CD4-positive, alpha-beta T cell treated with Interleukin-15 for 4 hours (primary cell): ENCODE measurements around the gene NCOA6.
"Not testable (repeated sequence)": the region's sequence is repeated elsewhere in the genome, so short reads cannot be mapped to it uniquely, and the experiment has no call there.

Source experiments
- DNase-seq: peaks from one replicate; pipeline ENCODE4 v3.0.0-alpha.2; 2020; ENCODE audit warnings: low spot score

Gene NCOA6

DNA sequence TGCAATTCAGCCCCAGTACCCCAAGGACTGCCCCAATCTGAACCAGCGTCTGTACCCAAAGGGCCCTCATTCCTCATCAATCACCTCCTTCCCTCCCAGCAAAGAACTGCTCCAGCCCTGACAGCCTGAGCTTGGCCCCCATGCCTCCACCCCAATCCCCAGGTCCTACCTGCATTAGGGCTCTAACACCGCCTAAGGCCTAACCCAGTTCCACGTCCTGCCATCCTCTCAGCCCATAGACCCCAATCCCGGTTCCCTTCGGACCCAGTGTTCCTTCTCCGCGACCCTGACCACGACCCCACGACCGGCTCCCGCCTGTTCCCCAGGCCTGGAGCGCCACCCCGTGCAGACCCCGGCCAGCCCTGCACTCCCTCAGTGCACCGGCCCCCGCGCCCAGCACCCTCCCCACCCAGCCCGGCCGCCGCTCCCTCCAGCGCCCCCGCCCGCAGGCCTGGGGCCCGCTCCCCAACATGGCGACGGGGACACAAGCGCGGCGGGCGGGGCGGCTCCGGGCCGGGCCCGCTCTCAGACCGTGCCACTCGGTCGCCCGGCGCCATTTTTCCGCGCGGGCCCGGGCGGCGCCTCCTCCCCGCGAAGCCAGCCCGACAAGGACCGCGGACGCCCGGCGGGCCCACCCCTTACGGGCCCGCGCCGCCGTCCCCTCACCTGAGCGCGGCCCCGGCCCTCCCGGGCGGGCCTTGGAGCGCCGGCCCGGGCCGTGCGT lies 483 bp downstream of the NCOA6 start:
- DNase-seq = peak; percentile 60

GRCh38 chr20:34824452-34824805 lies 1.0 kb downstream of the NCOA6 start:
- DNase-seq = peak; percentile 83

GRCh38 chr20:34824026-34824425 lies 1.4 kb downstream of the NCOA6 start:
- DNase-seq = no peak

DNA sequence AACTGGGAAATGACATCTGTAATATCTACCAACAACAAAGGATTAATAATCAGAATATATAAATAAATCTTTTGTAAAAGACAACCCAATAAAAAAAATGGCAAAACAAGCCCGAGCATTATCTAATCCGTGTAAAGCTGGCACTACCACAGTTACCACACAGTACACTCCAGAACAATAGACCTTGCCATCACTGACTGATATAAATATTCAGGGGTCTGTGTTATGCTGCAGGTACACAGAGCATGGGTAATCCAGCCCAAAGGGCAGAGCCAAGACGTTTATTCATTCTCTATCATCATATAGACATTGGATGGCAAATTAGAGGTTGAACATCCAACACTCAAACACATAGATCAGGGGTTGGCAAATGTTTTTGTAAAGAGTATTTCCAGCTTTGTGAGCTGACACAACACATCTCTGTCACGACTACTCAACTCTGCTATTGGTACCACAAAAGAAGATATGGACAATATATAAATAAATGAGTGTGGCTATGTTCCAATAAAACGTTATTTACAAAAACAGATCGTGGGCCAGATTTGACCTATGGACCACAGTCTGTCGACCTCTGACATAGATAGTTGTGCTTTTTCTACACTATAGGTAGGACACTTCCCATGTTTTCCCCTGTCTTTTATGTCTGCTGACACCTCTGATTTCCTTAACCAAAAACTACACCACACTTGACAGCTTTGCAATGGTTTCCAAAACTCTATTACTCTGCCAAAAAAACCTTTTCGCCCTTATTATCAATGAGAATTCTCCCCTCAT lies 4.5 kb downstream of the NCOA6 start:
- no peak for DNase-seq

- no peak for DNase-seq
Measured at GRCh38 chr20:34817801-34818200, 7.7 kb downstream of the NCOA6 start.

- no peak for DNase-seq
Measured at GRCh38 chr20:34817072-34817471, 8.4 kb downstream of the NCOA6 start.

DNA sequence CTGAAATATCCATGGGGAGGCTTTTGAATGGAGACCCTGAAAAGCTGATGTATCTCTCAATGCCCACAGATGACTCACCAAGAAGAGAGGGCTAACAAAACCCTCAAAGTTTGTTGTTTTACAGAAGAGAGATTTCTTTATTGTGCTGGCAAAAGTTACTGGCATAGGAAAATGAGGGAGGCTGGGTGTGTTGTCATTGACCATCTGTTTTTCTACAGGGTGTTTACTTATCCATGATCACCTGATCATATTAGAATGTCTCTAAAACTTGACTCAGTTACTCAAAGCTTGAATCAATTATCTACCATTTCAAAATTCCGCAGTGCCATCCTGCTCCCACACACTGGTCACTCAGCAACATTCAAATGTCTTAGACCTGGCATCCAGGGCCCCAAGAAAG lies 9.8 kb downstream of the NCOA6 start:
- no peak for DNase-seq

DNA sequence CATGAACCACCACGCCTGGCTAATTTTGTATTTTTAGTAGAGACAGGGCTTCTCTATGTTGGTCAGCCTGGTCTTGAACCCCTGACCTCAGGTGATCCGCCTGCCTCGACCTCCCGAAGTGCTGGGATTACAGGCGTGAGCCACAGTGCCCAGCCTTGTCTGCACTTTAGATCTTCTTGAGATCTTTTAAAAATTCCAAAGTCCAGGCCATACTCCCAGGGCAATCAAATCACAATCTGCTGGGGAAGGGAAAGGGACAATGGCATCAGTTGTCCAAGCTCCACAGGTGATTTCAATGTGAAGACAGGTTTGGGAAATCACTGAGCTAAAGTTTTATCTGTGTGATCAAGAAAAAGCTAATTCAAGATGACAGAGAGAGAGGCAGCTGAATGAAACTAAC lies 16.9 kb downstream of the NCOA6 start:
- DNase-seq = no peak

DNA sequence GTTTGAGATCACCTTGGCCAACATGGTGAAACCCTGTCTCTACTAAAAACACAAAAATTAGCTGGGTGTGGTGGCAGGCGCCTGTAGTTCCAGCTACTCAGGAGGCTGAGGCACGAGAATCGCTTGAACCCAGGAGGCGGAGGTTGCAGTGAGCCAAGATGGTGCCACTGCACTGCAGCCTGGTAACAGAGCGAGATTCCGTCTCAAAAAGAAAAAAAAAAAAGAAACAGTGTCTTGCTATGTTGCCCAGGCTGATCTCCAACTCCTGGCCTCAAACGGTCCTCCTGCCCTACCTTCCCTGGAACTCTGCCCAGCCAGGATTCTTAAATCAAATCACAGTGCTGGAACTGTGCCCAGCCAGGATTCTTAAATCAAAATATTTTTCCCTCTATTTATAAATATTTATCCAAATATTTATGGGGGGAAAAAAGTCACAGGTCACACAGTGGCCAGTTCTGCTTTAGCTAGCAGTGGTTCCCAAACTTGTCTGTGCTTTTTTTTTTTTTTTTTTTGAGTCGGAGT lies 17.4 kb downstream of the NCOA6 start:
- not testable (repeated sequence) for DNase-seq

GRCh38 chr20:34806255-34806654 lies 19.2 kb downstream of the NCOA6 start:
- no peak for DNase-seq

GRCh38 chr20:34798871-34799270 lies 26.6 kb downstream of the NCOA6 start:
- no peak for DNase-seq

DNA sequence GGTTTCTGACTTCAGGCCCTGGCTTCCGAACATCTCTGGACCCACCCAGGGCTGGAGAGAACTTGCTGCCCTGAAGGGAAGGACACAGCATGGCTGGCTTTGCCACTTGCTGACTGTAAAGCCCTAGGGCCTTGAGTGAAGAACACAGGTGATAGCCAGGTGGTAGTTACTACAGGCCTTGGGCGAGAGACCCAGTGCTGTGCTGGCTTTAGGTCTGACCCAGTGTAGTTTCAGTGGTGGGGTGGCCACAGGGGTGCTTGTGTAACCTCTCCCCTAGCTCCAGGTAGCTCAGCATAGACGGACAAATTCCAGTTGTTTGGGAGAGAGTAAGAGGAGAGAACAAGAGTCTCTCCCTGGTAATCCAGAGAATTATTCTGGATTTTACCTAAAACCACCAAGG lies 27.1 kb downstream of the NCOA6 start:
- DNase-seq = no peak

- no peak for DNase-seq
Measured at GRCh38 chr20:34797012-34797995, 28.1 kb downstream of the NCOA6 start.

DNA sequence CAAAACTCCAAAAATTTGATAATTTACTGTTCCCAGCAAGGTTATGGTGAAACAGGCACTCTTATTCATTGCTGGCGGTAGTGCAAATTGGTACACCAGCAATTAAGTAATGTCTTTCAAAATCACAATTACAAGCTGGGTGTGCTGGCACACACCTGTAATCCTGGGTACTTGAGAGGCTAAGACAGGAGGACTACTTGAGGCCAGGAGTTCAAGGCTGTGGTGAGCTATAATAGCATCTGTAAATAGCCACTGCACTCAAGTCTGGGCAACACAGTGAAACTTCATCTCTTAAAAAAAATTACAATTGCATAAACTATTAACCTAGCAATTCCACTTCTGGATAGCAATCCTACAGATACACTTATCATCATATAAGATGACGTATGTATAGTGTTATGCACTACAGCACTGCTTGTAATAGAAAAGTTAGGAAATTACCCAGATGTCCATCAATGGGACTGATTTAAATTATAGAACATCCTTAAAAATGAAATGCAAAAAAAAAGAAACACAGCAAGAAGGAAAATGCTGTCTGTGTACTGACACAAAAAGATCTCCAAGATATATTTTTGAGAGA lies 31.4 kb downstream of the NCOA6 start:
- DNase-seq = no peak

DNA sequence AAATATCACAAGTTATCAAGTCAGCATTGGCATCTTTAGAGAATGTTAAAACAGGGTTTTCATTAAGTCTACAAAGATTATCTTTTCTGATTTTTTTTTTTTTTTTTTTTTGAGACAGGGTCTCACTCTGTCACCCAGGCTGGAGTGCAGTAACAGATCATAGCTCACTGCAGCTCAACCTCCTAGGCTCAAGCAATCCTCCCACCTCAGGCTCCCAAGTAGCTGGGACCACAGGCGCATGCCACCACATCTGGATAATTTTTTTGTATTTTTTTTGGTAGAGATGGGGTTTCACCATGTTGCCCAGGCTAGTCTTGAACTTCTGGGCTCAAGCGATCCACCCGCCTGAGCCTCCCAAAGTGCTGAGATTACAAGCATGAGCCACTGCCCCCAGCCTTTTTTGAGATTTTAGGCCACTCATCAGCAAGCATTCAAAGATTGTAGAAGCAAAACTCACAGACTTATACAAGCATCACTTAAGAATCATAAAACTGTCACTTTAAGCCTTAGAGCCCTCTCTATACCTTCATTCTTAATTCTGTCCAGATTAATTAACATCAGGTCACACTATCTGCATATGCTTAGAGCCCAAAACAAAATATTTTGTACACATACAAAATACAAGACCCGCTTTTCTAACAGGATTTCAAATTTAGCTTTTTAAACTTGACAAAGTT lies 32.6 kb downstream of the NCOA6 start:
- DNase-seq = no peak

- DNase-seq = no peak
Measured at GRCh38 chr20:34791289-34792020, 34.0 kb downstream of the NCOA6 start.

- no peak for DNase-seq
Measured at GRCh38 chr20:34781220-34781619, 44.2 kb downstream of the NCOA6 start.

DNA sequence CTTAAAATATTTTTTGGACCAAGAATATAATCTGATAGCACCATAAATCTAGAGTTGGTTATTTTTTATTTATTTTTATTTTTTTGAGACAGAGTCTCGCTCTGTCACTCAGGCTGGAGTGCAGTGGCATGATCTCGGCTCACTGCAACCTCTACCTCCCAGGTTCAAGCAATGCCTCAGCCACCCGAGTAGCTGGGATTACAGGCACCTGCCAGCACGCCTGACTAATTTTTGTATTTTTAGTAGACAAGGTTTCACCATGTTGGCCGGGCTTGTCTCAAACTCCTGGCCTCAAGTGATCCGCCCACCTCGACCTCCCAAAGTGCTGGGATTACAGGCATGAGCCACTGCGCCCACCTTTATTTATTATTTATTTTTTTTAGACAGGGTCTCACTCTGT lies 45.2 kb downstream of the NCOA6 start:
- DNase-seq = not testable (repeated sequence)

- DNase-seq = no peak
Measured at GRCh38 chr20:34776177-34776576, 49.3 kb downstream of the NCOA6 start.

DNA sequence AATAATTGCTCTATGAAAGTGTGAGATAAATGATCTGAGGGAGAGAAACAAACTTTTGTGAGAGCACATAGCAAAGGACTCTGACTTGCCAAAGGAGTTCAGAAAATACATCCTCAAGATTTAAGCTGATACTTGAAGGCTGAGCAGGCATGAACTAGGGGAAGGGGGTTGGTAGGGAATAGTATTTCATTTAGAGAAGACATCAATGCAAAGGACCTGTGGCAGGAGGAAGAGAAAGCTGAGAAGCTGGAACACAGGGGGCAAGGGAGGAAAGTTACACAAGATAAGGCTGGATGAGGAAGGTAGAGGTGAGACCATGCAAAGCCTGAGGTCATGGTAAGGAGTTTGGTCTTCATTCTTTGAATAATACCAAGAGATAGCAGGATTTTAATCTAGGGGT lies 50.6 kb downstream of the NCOA6 start:
- DNase-seq = no peak

- DNase-seq = no peak
Measured at GRCh38 chr20:34774449-34774848, 51.0 kb downstream of the NCOA6 start.
